ENCODE results near the gene RCOR3.

The RCOR3 gene

GRCh38 chr1:211330282-211330936 lies 71.2 kb downstream of the RCOR3 start:
- peaks cover 7% of the 10 kb centered on the region for H3K27me3 ChIP-seq (ENCODE audit: control insufficient read depth, insufficient read depth, low read length, poor library complexity, severe bottlenecking)
- 89 to 91% methylated on average over 8 of the region's 8 CpGs for WGBS, 2 experiments
- H3K9me3 ChIP-seq (ENCODE audit: control insufficient read depth, low read length): no peaks in the 10 kb centered on the region
- no peak overlapping the region for H3K27ac ChIP-seq (ENCODE audit: insufficient read depth, low read depth, low read length, poor library complexity, severe bottlenecking)
- peaks cover 28% of the 10 kb centered on the region for H3K4me1 ChIP-seq (ENCODE audit: control insufficient read depth, insufficient read depth, low read length)
- H3K36me3 ChIP-seq (ENCODE audit: control insufficient read depth, insufficient read depth, low read length): no peaks in the 10 kb centered on the region
- H3K4me3 ChIP-seq (ENCODE audit: insufficient read depth, low read depth, low read length): no peak overlapping the region

DNA sequence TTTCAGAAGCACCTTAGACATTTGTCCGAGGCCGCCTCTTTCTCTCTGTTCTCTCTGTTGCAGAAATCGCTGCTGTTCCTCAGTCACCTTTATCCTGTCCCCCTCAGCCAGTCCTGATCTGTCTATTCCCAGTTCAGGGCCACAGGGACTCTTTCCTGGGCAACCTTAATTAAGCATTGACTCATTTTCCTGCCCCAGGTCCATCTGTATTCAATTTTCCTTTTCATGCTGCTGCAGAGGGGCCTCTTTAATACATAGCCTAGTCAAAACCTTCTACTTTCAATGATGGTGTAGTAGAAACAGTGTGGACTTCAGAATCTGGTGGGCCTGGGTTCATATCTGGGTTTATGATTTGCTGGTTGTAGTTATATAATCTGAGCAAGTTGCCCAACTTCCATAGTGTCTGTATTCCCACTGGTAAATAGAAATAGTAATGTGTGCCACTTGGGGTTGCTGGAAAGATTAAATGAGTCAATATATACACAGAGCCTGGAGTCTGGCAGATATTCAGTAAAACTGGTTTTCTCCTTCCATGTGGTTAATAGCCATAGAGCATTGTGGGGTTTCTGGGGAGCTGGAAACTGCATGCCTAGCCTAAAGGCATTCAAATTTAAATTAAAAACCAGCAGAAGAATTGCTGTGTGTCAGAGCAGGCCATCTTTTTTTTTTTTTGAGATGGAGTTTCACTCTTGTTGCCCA lies 72.0 kb downstream of the RCOR3 start:
- Histone ChIP-seq H3K27ac (ENCODE audit: insufficient read depth, low read depth, low read length, poor library complexity, severe bottlenecking) (no peak overlapping the region), H3K4me3 (ENCODE audit: insufficient read depth, low read depth, low read length) (no peak overlapping the region), H3K9me3 (ENCODE audit: control insufficient read depth, low read length) (no peaks in the 10 kb centered on the region), H3K27me3 (ENCODE audit: control insufficient read depth, insufficient read depth, low read length, poor library complexity, severe bottlenecking) (peaks cover 7% of the 10 kb centered on the region), H3K36me3 (ENCODE audit: control insufficient read depth, insufficient read depth, low read length) (no peaks in the 10 kb centered on the region), H3K4me1 (ENCODE audit: control insufficient read depth, insufficient read depth, low read length) (peaks cover 28% of the 10 kb centered on the region)
- 95 to 96% methylated on average over 3 of the region's 3 CpGs for WGBS, 2 experiments

GRCh38 chr1:211332036-211332616 lies 73.0 kb downstream of the RCOR3 start:
- Histone ChIP-seq H3K4me3 (ENCODE audit: insufficient read depth, low read depth, low read length) (no peak overlapping the region), H3K36me3 (ENCODE audit: control insufficient read depth, insufficient read depth, low read length) (no peaks in the 10 kb centered on the region), H3K27ac (ENCODE audit: insufficient read depth, low read depth, low read length, poor library complexity, severe bottlenecking) (no peak overlapping the region), H3K4me1 (ENCODE audit: control insufficient read depth, insufficient read depth, low read length) (peaks cover 28% of the 10 kb centered on the region), H3K27me3 (ENCODE audit: control insufficient read depth, insufficient read depth, low read length, poor library complexity, severe bottlenecking) (peaks cover 4% of the 10 kb centered on the region), H3K9me3 (ENCODE audit: control insufficient read depth, low read length) (no peaks in the 10 kb centered on the region)
- WGBS, 2 experiments: 92% methylated on average over 3 of the region's 3 CpGs

DNA sequence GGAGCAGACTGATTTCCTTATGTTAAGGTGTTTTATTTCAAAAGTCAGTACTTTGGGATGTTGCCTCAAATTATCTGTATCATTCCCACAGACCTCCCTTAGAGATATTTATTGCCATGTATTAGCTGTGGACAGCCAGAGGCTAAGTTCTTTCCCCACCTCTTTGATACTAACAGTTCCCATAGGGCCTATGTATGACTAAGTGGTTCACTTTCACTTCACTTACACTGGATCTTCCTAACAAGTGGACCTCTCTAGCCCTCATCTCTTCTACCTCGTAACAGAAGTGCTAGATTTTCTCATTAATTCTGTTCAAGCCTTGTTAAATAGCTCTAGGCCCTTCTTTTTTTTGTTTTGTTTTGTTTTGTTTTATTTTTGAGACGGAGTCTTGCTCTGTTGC lies 73.7 kb downstream of the RCOR3 start:
- Histone ChIP-seq H3K4me3 (ENCODE audit: insufficient read depth, low read depth, low read length) (no peak overlapping the region), H3K27me3 (ENCODE audit: control insufficient read depth, insufficient read depth, low read length, poor library complexity, severe bottlenecking) (no peaks in the 10 kb centered on the region), H3K36me3 (ENCODE audit: control insufficient read depth, insufficient read depth, low read length) (no peaks in the 10 kb centered on the region), H3K9me3 (ENCODE audit: control insufficient read depth, low read length) (no peaks in the 10 kb centered on the region), H3K27ac (ENCODE audit: insufficient read depth, low read depth, low read length, poor library complexity, severe bottlenecking) (no peak overlapping the region), H3K4me1 (ENCODE audit: control insufficient read depth, insufficient read depth, low read length) (peaks cover 24% of the 10 kb centered on the region)
- WGBS, 2 experiments: 93 to 100% methylated on average over 2 of the region's 2 CpGs

- Histone ChIP-seq H3K4me1 (ENCODE audit: control insufficient read depth, insufficient read depth, low read length) (peaks cover 14% of the 10 kb centered on the region), H3K36me3 (ENCODE audit: control insufficient read depth, insufficient read depth, low read length) (no peaks in the 10 kb centered on the region), H3K27me3 (ENCODE audit: control insufficient read depth, insufficient read depth, low read length, poor library complexity, severe bottlenecking) (no peaks in the 10 kb centered on the region), H3K27ac (ENCODE audit: insufficient read depth, low read depth, low read length, poor library complexity, severe bottlenecking) (no peak overlapping the region), H3K4me3 (ENCODE audit: insufficient read depth, low read depth, low read length) (no peak overlapping the region), H3K9me3 (ENCODE audit: control insufficient read depth, low read length) (no peaks in the 10 kb centered on the region)
- WGBS, 2 experiments: 91 to 96% methylated on average over 1 of the region's 1 CpG
Observed at GRCh38 chr1:211333906-211334305, 74.7 kb downstream of the RCOR3 start.

- Histone ChIP-seq H3K36me3 (ENCODE audit: control insufficient read depth, insufficient read depth, low read length) (no peaks in the 10 kb centered on the region), H3K4me1 (ENCODE audit: control insufficient read depth, insufficient read depth, low read length) (peaks cover 8% of the 10 kb centered on the region), H3K4me3 (ENCODE audit: insufficient read depth, low read depth, low read length) (no peak overlapping the region), H3K9me3 (ENCODE audit: control insufficient read depth, low read length) (no peaks in the 10 kb centered on the region), H3K27me3 (ENCODE audit: control insufficient read depth, insufficient read depth, low read length, poor library complexity, severe bottlenecking) (no peaks in the 10 kb centered on the region), H3K27ac (ENCODE audit: insufficient read depth, low read depth, low read length, poor library complexity, severe bottlenecking) (no peak overlapping the region)
- 95 to 96% methylated on average over 4 of the region's 4 CpGs for WGBS, 2 experiments
Observed at GRCh38 chr1:211334986-211335385, 75.8 kb downstream of the RCOR3 start.

- Histone ChIP-seq H3K36me3 (ENCODE audit: control insufficient read depth, insufficient read depth, low read length) (no peaks in the 10 kb centered on the region), H3K9me3 (ENCODE audit: control insufficient read depth, low read length) (no peaks in the 10 kb centered on the region), H3K27me3 (ENCODE audit: control insufficient read depth, insufficient read depth, low read length, poor library complexity, severe bottlenecking) (no peaks in the 10 kb centered on the region), H3K4me3 (ENCODE audit: insufficient read depth, low read depth, low read length) (no peak overlapping the region), H3K27ac (ENCODE audit: insufficient read depth, low read depth, low read length, poor library complexity, severe bottlenecking) (no peak overlapping the region), H3K4me1 (ENCODE audit: control insufficient read depth, insufficient read depth, low read length) (peaks cover 2% of the 10 kb centered on the region)
- 92 to 93% methylated on average over 3 of the region's 3 CpGs for WGBS, 2 experiments
Observed at GRCh38 chr1:211335522-211336157, 76.5 kb downstream of the RCOR3 start.

DNA sequence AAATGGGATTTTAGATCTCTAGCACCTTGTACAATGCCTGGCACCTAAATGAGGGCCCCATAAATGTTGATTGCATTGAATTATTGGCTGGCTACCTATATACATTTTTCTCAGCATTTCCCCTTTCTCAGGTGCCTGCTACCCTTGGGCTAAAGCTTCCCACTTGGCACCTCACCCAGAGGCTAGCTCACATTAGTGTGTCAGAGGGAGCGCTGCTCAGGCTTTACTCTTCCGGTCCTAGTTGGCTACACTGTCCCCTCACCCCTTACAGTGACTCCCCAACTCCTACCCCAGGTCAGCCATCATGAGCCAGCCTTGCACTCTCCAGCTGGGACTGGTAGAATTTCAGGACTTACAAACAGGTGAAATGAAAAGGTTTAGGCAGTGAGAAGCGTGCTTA lies 77.0 kb downstream of the RCOR3 start:
- 86 to 97% methylated on average over 3 of the region's 3 CpGs for WGBS, 2 experiments
- H3K27ac ChIP-seq (ENCODE audit: insufficient read depth, low read depth, low read length, poor library complexity, severe bottlenecking): no peak overlapping the region
- no peaks in the 10 kb centered on the region for H3K4me1 ChIP-seq (ENCODE audit: control insufficient read depth, insufficient read depth, low read length)

DNA sequence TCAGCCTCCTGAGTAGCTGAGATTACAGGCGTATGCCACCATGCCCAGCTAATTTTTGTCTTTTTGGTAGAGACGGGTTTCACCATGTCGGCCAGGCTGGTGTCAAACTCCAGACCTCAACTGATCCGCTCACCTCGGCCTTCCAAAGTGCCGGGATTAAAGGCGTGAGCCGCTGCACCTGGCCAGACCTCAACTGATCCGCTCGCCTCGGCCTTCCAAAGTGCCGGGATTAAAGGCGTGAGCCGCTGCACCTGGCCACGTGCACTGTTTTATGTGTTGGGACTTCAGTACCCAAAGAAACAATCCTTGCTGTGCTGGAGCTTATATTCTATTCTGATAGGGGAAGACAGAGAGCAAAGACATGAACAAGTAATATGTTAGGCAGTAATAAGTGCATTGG lies 77.6 kb downstream of the RCOR3 start:
- Histone ChIP-seq H3K4me1 (ENCODE audit: control insufficient read depth, insufficient read depth, low read length) (no peaks in the 10 kb centered on the region), H3K9me3 (ENCODE audit: control insufficient read depth, low read length) (no peaks in the 10 kb centered on the region), H3K4me3 (ENCODE audit: insufficient read depth, low read depth, low read length) (no peak overlapping the region), H3K27ac (ENCODE audit: insufficient read depth, low read depth, low read length, poor library complexity, severe bottlenecking) (no peak overlapping the region), H3K27me3 (ENCODE audit: control insufficient read depth, insufficient read depth, low read length, poor library complexity, severe bottlenecking) (no peaks in the 10 kb centered on the region), H3K36me3 (ENCODE audit: control insufficient read depth, insufficient read depth, low read length) (no peaks in the 10 kb centered on the region)
- 90 to 94% methylated on average over 15 of the region's 15 CpGs for WGBS, 2 experiments

More for the DNA sequence above, 77.0 kb downstream of the RCOR3 start:
- Histone ChIP-seq H3K9me3 (ENCODE audit: control insufficient read depth, low read length) (no peaks in the 10 kb centered on the region), H3K27me3 (ENCODE audit: control insufficient read depth, insufficient read depth, low read length, poor library complexity, severe bottlenecking) (no peaks in the 10 kb centered on the region), H3K36me3 (ENCODE audit: control insufficient read depth, insufficient read depth, low read length) (no peaks in the 10 kb centered on the region), H3K4me3 (ENCODE audit: insufficient read depth, low read depth, low read length) (no peak overlapping the region)
